ENCODE measurements around the gene SFXN5.
A peak's percentile ranks its signal among the peaks of the same experiment; 100 is the strongest.

The SFXN5 gene

GRCh38 chr2:72933646-72934151 is 137.8 kb downstream of the SFXN5 start:
- no peak for DNase-seq

DNA sequence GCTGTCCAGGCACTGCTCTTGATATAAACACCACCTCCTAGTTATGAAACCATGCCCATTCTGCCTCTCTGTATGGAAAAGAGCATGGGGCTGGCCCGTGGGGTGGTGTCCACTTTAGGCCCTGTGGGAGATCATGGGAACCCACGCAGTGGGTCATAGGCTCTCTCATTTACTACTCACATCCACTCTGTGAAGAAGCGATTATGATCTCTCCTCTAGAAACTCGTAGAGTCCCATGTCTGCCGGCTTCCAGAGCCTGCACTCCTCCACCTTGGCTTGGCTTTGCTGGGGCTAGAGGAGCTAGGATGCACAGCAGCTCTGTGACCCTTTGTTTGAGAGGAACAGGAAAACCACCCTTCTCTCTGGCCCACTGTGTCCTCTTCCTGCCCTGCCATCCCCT is 138.3 kb downstream of the SFXN5 start:
- no peak for DNase-seq

- DNase-seq: no peak
Measured at GRCh38 chr2:72932805-72933204, 138.7 kb downstream of the SFXN5 start.

GRCh38 chr2:72932045-72932740 is 139.3 kb downstream of the SFXN5 start:
- no peak for DNase-seq

- DNase-seq: no peak
Measured at GRCh38 chr2:72931280-72931910, 140.1 kb downstream of the SFXN5 start.

GRCh38 chr2:72929010-72929409 is 142.5 kb downstream of the SFXN5 start:
- DNase-seq: no peak

DNA sequence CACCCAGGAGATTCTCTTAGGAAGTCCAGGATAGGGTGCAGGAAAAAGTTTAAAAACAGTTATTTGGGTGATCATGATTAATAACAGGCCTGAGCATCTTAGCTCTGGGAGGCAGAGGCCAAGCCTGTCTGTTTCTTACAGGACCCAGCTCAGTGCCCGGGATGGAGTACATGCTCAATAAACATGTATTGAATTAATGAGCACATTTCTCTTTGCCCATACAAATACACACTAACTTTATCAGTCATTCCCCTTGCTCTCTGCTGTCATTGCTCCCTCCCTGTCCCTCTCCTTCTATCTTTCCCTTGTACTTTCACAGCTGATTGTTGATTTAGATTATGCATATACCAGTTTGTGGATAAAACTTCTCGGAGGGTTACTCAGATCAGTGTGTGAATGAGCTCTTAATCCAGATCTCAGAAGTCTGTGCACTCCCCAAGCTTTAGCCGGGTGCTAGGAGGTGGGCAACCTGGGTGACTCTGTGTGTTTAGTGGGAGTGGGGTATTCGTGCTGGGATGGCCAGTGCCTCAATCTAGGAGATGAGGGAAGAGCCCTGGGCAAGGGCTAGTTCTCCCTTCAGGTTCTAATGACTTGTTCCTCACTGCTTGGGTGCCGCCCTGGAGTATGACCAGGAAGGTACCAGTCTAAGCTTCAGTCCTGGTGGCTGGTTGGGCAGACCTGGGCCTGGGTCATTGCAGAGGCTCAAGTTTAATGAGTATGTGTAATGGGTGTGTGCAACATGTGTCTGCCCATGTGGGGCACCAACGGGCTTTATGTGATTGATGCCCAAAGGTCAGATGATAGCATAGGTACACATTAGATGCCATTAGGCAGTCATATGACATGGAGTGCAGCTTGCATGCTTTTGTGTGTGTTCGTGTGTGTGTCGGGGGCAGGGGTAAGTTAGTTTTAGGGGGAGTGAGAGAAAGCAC is 143.6 kb downstream of the SFXN5 start:
- no peak for DNase-seq

DNA sequence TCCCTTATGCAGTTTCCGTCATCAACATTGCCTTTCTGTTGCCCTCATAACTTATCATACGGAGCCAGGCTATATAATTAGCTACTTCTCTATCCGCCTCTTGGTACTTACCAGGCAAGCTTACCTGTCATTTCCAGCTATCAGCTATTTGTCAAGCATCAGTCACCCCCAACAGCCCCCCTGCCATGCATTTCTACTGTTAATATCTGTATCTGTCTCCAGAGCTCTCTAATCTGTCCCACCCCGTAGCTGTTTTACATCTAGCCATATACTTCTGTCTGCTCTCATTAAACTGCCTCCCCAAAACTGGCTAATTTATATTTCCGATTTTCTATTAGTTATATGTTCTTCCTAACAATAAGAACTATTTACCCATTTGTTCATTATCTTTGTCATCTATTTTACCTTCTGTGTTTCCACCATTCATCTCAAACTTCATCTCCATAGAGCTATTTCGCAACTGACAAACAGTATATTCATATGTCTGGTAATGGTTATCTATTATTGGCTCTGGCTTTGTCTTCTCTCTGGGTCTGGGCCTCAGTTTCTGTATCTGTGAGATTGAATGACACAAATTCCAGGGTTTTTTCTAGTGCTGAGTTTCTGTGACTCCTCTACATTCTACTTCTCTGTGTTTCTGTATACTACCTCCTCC is 144.6 kb downstream of the SFXN5 start:
- DNase-seq: no peak

- DNase-seq: no peak
Measured at GRCh38 chr2:72926368-72926767, 145.1 kb downstream of the SFXN5 start.

GRCh38 chr2:72925328-72925943 is 146.1 kb downstream of the SFXN5 start:
- DNase-seq: no peak

DNA sequence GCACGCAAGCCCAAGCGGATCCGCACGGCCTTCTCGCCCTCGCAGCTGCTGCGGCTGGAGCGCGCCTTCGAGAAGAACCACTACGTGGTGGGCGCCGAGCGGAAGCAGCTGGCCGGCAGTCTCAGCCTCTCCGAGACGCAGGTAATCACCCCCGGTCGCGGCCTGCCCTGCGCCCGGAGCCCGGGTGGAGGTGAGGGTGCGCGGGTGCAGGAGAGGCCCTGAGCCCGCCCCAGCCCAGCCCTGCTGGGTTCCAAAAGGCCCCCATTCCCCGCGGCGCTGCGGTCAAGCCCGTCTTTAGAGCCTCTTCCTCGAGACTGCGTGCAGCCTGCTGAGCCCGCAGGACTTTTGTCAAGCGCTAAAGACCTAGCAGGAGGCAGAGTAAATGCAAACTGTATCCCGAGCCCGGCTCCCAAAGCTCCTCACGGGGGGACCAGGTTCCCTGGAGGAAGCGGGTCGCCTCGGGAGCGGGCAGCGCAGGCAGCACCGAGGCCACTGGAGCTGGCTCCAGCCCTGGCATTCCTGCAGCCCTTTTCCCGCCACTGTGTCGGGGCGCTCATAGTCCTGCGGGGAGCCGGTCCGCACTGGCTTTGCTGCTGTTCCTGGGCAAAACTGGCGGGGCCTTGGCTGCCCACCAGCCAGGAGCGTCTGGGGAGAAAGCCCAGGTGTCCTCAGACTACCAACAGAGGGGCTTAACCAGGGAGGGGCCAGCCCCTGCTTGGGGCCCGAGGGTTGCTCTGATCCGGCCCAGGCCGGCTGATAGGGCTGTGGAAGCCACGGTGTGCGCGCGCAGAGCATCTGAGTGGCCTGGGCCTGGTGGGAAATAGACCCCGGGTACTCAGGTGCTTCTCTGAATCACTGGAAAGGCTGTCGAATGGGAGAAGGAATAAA is 146.9 kb downstream of the SFXN5 start:
- no peak for DNase-seq

GRCh38 chr2:72923833-72924352 is 147.6 kb downstream of the SFXN5 start:
- DNase-seq: peak; percentile 10

DNA sequence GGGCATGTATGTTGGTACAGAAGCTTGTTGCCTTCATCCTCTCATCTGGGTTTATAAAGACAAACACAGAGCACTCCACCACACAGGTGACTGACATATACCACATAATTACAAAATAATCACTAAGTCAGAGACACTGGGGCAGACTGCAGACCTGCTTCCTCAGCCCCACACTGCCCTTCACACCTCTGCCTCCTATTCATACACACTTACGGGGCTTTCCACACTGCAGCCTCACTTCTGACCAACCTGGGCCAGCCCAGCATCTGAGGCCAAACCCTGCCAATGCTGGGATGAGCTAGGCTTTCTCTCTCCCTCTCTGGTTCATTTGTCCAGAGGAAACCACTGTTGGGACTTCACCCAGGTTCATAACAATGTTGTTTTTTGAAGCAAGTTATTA is 149.7 kb downstream of the SFXN5 start:
- no peak for DNase-seq

DNA sequence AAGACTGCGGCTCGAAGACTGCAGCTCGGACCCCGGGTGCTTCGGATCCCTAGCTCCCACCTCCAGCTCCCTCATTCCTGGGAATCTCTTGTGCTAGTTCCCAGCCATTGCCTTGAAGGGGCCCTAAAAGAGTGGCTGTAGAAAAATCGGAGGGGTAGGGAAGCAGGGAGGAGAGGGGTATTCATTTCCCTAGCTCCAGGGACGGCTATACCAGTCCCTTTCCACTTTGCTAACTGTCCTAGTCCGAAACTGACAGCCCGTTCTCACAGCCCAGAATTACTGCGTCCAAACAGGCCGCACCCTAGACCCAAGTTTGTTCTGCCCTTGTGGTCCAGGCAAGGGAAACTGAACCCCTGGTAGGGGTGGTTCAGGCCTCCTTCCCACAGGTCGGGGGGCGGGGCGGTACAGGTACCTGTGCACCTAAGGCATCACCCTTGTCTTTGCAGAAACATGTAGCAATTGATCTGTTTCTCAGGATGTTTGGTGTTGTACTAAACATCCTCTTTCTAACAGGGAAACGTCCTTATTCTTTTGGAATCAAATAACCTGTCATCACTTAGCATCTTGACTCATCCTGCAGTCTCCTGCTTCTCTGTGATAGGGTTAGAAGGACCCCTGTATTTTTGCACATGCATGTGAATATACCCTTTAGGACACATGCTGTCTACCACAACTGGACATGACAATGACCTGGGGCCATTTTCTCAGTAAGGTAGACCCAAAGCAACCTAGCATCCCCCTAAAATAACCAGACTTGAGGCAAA is 150.2 kb downstream of the SFXN5 start:
- DNase-seq: no peak

DNA sequence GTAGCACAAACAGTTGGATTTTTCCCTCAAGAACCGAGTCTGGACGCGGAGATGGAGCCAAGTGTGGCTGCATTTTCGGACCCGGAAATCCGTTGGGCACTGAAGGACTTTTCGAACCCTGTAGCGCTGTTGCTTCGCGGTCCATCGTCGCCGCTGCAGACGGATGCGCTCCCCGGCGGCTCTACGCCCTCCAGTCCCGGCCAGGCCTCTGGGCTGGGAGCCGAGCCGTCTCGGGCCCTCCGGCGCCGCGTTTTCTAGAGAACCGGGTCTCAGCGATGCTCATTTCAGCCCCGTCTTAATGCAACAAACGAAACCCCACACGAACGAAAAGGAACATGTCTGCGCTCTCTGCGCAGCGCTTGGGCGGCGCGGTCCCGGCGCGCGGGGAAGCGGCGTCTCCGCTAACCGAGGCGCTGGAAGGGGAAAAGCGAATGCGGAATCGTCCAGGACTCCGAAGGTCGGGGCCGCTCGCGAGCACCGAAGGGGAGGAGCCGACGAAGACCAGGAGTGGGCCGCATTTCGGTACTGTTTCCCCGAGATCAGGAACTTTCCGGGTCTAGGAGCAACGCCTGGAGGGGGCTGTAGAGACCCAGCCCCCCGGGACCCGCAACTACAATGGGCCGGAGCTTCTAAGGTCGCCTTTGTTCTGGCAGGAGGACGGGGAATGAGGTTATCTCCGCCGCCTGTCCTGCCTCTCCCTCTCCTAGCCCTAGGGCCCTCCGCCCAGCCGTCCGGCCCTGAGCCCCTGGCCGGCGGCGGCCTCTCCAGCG is 151.0 kb downstream of the SFXN5 start:
- DNase-seq: peak; percentile 46

DNA sequence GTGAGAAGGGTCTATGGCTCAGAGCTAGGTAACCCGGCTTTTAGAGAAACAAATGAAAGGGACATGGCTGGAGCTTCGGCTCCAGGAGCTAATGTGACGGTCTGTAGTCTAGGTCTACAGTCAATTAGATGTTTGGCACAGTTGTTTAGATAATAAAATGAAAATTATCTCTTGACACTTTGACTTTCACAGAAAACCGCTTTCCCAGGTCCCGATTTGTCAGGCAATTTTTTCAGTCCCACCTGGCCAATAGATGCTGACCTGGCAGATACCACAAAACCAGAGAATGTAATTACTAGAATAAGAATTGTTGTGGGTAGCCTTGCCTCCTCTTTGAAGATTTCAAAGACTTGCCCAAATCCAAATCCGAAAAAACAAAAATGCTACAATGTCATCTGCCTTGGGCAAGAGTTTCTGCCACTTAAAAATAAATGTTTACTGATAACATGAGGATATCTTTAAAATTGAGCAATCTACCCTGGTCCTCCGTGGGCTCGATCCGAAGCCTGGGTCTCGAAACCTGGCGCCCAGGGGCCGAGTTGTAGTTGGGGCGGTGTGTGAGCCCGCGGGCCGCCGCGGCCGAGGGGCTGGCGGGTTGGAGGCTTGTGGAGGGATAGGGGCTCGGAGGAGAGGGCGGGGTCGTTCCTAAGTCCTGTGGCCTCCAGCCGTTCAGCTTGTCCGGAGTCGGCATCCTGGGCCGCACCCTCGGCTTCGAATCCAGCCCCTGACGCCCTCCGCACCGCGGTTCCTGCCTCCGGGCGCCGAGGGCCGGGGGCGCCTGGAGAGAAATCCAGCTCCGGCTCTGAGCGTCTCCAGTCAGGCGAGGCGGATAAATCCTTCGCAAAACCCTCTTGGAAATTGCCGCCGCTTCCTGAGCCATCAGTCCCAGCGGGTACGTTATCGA is 151.8 kb downstream of the SFXN5 start:
- DNase-seq: no peak

DNA sequence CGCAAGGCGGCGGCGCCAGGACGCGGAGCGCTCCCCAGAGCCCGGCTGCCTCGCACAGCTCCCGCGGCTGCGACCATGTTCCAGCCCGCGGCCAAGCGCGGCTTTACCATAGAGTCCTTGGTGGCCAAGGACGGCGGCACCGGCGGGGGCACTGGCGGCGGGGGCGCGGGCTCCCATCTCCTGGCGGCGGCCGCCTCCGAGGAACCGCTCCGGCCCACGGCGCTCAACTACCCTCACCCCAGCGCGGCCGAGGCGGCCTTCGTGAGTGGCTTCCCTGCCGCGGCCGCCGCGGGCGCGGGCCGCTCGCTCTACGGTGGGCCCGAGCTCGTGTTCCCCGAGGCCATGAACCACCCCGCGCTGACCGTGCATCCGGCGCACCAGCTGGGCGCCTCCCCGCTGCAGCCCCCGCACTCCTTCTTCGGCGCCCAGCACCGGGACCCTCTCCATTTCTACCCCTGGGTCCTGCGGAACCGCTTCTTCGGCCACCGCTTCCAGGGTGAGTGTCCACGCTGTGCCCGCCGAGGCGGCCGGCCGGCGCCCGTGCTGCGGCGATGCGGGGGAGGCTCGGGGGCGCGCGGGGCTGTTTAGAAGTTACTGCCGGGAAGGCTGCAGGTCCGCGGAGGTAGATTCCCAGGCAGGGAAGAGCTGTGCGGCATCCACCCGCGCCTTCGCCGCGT is 153.5 kb downstream of the SFXN5 start:
- no peak for DNase-seq

Data from stimulated activated CD4-positive, alpha-beta T cell treated with anti-CD3 and anti-CD28 coated beads, Interleukin-4, amount 100 ng/mL, for 1 hour (primary cell).